GM18867 (cell line): ENCODE data around the gene PIPOX.

Source experiments
- ATAC-seq: cut with Tn5 transposase; IDR thresholded peaks from one replicate; pipeline ENCODE4 v1.9.1; 2021; ENCODE audit warnings: mild to moderate bottlenecking, moderate library complexity; ENCODE audit not compliant: unreplicated experiment

PIPOX gene

GRCh38 chr17:29019475-29020181, 23.3 kb upstream of the PIPOX start:
- ATAC-seq: no peak

GRCh38 chr17:29020576-29020975, 22.4 kb upstream of the PIPOX start:
- no peak for ATAC-seq

GRCh38 chr17:29021226-29021625, 21.7 kb upstream of the PIPOX start:
- ATAC-seq: no peak

- no peak for ATAC-seq
These were observed 20.9 kb upstream of the PIPOX start for GRCh38 chr17:29022074-29022473.

DNA sequence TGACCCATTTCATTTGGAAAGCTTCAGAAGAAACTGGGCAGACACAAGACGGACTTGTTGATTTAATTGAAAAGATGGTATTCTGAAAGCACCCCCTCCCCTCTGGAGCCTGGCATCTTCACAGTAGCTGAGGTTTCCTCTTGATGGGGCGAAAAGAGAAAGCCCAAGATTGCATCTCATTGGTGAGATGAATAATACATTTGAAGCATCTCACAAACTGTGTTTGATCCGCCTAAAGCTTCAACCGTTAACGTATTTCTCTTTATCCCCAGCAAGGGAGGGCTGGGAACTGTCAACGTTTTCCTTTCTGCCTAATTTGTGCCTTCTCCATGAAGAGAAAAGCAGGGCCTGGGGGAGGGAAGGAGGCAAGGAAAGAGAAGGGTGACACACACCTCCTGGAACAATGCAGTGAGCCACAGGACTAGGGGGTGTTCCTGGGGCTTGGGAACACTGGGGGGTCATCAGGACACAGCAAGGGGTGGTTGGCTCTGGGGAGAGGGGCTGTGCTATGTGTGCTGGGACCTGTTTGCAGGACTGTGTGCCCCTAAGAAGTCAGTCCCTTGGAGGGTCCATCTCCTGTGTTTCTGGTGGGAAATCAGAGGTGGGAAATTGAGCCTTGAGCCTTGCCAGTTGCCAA, 18.5 kb upstream of the PIPOX start:
- no peak for ATAC-seq

- ATAC-seq: no peak
These were observed 11.5 kb upstream of the PIPOX start for GRCh38 chr17:29031488-29031887.

DNA sequence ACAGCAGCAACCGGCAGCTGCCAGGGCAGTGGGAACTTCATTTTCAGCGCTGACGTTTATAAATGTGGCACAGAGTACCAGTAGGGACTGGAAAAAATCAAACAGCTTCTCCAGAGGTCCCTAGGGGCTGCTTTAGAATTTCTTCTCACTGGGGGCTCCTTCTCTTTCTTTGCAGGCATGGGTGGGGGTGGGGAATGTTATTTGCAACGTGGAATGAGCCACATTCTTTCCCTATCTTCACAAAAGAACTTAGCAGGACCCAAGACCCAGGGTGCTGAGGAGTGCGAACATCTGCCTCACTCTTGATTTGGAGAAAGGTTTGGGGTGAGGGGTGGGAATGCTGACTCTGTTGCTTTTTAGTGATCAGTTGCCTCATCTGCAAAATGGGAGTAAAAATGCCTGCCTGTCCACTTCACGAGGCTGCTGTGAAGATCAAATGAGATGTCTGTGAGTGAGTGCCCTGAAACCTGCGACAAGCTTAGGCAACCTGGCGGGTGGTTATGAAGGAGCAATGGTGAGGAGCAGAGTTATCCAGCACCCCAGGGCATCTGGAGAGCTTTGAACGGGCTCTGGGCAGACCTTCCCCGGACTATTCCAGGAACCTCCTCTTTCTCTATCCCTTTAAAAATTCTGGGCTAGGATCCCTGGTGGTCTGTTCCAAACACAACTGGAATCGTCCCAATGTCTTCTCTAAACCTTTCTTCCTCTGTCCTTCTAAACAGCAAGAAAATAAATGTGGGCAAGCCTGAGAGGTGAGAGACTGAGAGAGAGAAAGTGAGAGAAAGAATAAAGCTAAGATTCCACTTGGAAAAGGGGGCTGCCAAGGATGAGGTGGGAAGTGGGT, 10.7 kb upstream of the PIPOX start:
- no peak for ATAC-seq

DNA sequence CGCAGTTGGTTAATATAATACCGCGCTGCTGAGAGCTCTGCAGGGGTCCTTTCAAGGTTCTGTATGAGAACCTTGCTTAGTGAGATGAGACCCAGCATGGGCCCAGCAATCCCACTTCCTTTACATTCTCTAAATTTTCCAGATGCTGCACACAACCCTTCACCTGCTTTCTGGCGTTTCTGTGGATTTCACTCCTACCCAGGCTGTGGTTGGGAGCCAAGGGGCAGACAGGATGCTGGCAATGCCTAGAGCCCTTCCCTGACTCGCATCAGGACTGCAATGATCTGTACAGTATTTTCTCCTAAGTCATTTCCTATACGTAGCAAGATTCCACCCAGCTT, 10.1 kb upstream of the PIPOX start:
- no peak for ATAC-seq

- no peak for ATAC-seq
These were observed 8.4 kb upstream of the PIPOX start for GRCh38 chr17:29034510-29034909.

DNA sequence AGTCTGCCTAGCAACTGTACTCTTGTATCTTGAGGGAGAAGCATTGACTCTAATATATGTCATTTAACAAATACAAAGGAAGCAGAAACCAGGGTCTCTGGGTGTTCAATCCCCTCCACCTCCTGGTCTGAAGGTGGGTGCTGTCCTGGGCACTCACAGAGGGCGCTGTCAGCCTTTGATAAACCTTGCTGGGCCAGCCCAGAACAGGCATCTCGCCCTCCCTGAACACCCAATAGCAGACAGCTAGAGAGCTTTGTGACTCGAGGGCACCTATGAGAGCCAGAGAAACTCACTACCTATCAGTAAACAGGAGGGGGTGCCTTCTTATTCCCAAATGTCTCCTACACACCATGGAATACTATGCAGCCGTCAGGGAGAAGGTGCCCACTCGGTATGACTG, 6.4 kb upstream of the PIPOX start:
- ATAC-seq: no peak

- no peak for ATAC-seq
These were observed 5.2 kb upstream of the PIPOX start for GRCh38 chr17:29037739-29038084.

GRCh38 chr17:29038085-29038795, 4.7 kb upstream of the PIPOX start:
- ATAC-seq: no peak

GRCh38 chr17:29039764-29040598, 3.0 kb upstream of the PIPOX start:
- ATAC-seq: no peak

DNA sequence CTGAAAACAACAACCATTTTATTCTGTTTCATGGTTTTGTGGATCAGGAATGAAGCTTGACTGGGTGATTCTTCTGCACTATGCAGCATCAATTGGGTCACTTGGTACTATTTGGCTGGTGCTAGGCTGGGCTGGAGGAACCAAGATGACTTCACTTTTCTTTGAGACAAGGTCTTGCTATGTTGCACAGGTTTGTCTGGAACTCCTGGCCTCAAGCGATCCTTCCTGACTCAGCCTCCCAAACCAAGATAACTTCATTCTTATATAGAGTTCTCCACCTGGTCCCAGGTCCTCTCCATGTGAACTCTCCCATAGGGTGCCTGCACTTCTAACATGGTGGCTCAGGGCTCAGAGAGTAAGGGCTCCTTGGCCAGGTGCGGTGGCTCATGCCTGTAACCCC, 1.9 kb upstream of the PIPOX start:
- ATAC-seq: no peak

GRCh38 chr17:29041571-29041970, 1.4 kb upstream of the PIPOX start:
- ATAC-seq: no peak

- no peak for ATAC-seq
These were observed 789 bp upstream of the PIPOX start for GRCh38 chr17:29042026-29042678.

- ATAC-seq: no peak
These were observed 701 bp downstream of the PIPOX start for GRCh38 chr17:29043539-29044145.

GRCh38 chr17:29045026-29045425, 2.1 kb downstream of the PIPOX start:
- no peak for ATAC-seq

GRCh38 chr17:29045734-29046472, 3.0 kb downstream of the PIPOX start:
- no peak for ATAC-seq
